Endothelial cell (in vitro differentiated cells): Measurements from ENCODE around the gene TCOF1. TPM values are rescaled to one million over a fixed set of nuclear protein-coding genes. Genes with fewer than 3 reads are reported as not detected.

Experiments
- DNase-seq: peaks from one replicate; pipeline ENCODE4 v3.0.0; 2021; ENCODE audit warnings: low spot score
- H3K27ac Mint-ChIP-seq: one replicate; pipeline ENCODE4 v1.8.0; 2021; ENCODE audit warnings: mixed read lengths, inconsistent platforms; ENCODE audit not compliant: unreplicated experiment
- H3K27me3 Mint-ChIP-seq: one replicate; pipeline ENCODE4 v1.8.0; 2021; ENCODE audit warnings: mild to moderate bottlenecking, moderate library complexity, mixed read lengths, inconsistent platforms; ENCODE audit not compliant: unreplicated experiment
- H3K36me3 Mint-ChIP-seq: one replicate; pipeline ENCODE4 v1.8.0; 2021; ENCODE audit warnings: mild to moderate bottlenecking, low read depth, mixed read lengths, inconsistent platforms; ENCODE audit not compliant: unreplicated experiment
- H3K4me1 Mint-ChIP-seq: one replicate; pipeline ENCODE4 v1.8.0; 2021; ENCODE audit warnings: mild to moderate bottlenecking, mixed read lengths, inconsistent platforms; ENCODE audit not compliant: unreplicated experiment
- H3K4me3 Mint-ChIP-seq: one replicate; pipeline ENCODE4 v1.8.0; 2021; ENCODE audit warnings: mild to moderate bottlenecking, mixed read lengths, inconsistent platforms; ENCODE audit not compliant: unreplicated experiment
- H3K9me3 Mint-ChIP-seq: one replicate; pipeline ENCODE4 v1.8.0; 2021; ENCODE audit warnings: mixed read lengths, inconsistent platforms; ENCODE audit not compliant: unreplicated experiment
- CTCF ChIP-seq: fragments of 200-600 bp; sonication (generic); IDR thresholded peaks from one replicate; pipeline ENCODE4 v1.5.0; 2021; ENCODE audit warnings: antibody characterized with exemption; ENCODE audit not compliant: unreplicated experiment
- total RNA-seq: library from RNA; stranded (reverse); fragmentation: NEBNext Ultra II Directional; extraction: Animal tissue kit (Norgen Biotek cat#: 25700); gene quantifications from one replicate; pipeline ENCODE4 v1.2.1, GENCODE V29; 2021; ENCODE audit not compliant: unreplicated experiment

The TCOF1 gene
- total RNA-seq, 1 donor from 2014 or later, result 41.5 TPM

GRCh38 chr5:150391064-150391834, 33.8 kb downstream of the TCOF1 start:
- no peak for DNase-seq
- Mint-ChIP-seq H3K9me3 (no peaks in the 10 kb centered on the region), H3K27ac (no peak overlapping the region), H3K27me3 (peaks cover 9% of the 10 kb centered on the region), H3K4me3 (no peak overlapping the region), H3K36me3 (peaks cover 15% of the 10 kb centered on the region), H3K4me1 (no peaks in the 10 kb centered on the region)
- no peak for TF ChIP-seq CTCF

GRCh38 chr5:150391986-150392385, 34.5 kb downstream of the TCOF1 start:
- Mint-ChIP-seq H3K36me3 (peaks cover 17% of the 10 kb centered on the region), H3K27ac (no peak overlapping the region), H3K27me3 (peaks cover 6% of the 10 kb centered on the region), H3K9me3 (no peaks in the 10 kb centered on the region), H3K4me3 (no peak overlapping the region), H3K4me1 (no peaks in the 10 kb centered on the region)
- DNase-seq, result no peak
- no peak for TF ChIP-seq CTCF

- Mint-ChIP-seq H3K27me3 (peaks cover 6% of the 10 kb centered on the region), H3K9me3 (no peaks in the 10 kb centered on the region), H3K27ac (no peak overlapping the region), H3K36me3 (peaks cover 17% of the 10 kb centered on the region), H3K4me1 (no peaks in the 10 kb centered on the region), H3K4me3 (no peak overlapping the region)
- no peak for DNase-seq
- TF ChIP-seq CTCF, result no peak
Observed at GRCh38 chr5:150392680-150393079, 35.2 kb downstream of the TCOF1 start.

- peaks cover 6% of the 10 kb centered on the region for H3K27me3 Mint-ChIP-seq
- no peak for DNase-seq
- no peaks in the 10 kb centered on the region for H3K9me3 Mint-ChIP-seq
- no peak overlapping the region for H3K27ac Mint-ChIP-seq
- H3K36me3 Mint-ChIP-seq, result peaks cover 19% of the 10 kb centered on the region
- H3K4me1 Mint-ChIP-seq, result peaks cover under 1% of the 10 kb centered on the region
- no peak overlapping the region for H3K4me3 Mint-ChIP-seq
- TF ChIP-seq CTCF, result no peak
Observed at GRCh38 chr5:150393096-150393645, 35.7 kb downstream of the TCOF1 start.

- H3K4me1 Mint-ChIP-seq, result peaks cover 7% of the 10 kb centered on the region
- no peaks in the 10 kb centered on the region for H3K9me3 Mint-ChIP-seq
- no peak overlapping the region for H3K4me3 Mint-ChIP-seq
- peaks cover 7% of the 10 kb centered on the region for H3K27me3 Mint-ChIP-seq
- TF ChIP-seq CTCF, result no peak
- H3K27ac Mint-ChIP-seq, result no peak overlapping the region
- DNase-seq, result no peak
- H3K36me3 Mint-ChIP-seq, result peaks cover 21% of the 10 kb centered on the region
Observed at GRCh38 chr5:150394131-150394530, 36.6 kb downstream of the TCOF1 start.
